Calu3 (cell line): Measurements from ENCODE around the gene GPR82. TPM values are rescaled to one million over a fixed set of nuclear protein-coding genes. Genes with fewer than 3 reads are reported as not detected.

Experiments used
- BruUV-seq: library from RNA; stranded (reverse); fragments of 400-500 nt; replicated peaks from 2 replicates; lab custom pipeline; 2021; lab: Mats Ljungman, UMichigan
- CTCF ChIA-PET: fragments of 300-600 bp; sonication (Branson Sonifier 250); formaldehyde crosslinking; loops from one replicate; lab custom pipeline; 2022; ENCODE audit warnings: antibody characterized with exemption; lab: Charles Lee
- DNase-seq: peaks from one replicate; pipeline ENCODE4 v3.0.0; 2022
- H3K27ac Mint-ChIP-seq: one replicate; pipeline ENCODE4 v1.8.0; 2022; ENCODE audit warnings: mixed read lengths; ENCODE audit not compliant: unreplicated experiment
- H3K27me3 Mint-ChIP-seq: one replicate; pipeline ENCODE4 v1.8.0; 2022; ENCODE audit warnings: mixed read lengths; ENCODE audit not compliant: unreplicated experiment
- H3K36me3 Mint-ChIP-seq: one replicate; pipeline ENCODE4 v1.8.0; 2022; ENCODE audit warnings: mild to moderate bottlenecking, moderate library complexity, mixed read lengths; ENCODE audit not compliant: insufficient read depth, unreplicated experiment
- H3K4me1 Mint-ChIP-seq: one replicate; pipeline ENCODE4 v1.8.0; 2022; ENCODE audit warnings: mild to moderate bottlenecking, low read depth, mixed read lengths; ENCODE audit not compliant: unreplicated experiment
- H3K4me3 Mint-ChIP-seq: one replicate; pipeline ENCODE4 v1.8.0; 2022; ENCODE audit warnings: mild to moderate bottlenecking, low read depth, moderate library complexity, mixed read lengths; ENCODE audit not compliant: unreplicated experiment
- H3K9me3 Mint-ChIP-seq: one replicate; pipeline ENCODE4 v1.8.0; 2022; ENCODE audit warnings: low read depth, mixed read lengths; ENCODE audit not compliant: unreplicated experiment
- intact Hi-C: fragments of 100-400 bp; cut with micrococcal nuclease; formaldehyde crosslinking; loops from one replicate; pipeline ENCODE4 v1.10.0; 2022; ENCODE audit not compliant: unreplicated experiment
- total RNA-seq: library from RNA; stranded (reverse); gene quantifications from 2 replicates; pipeline ENCODE4 v1.2.3, GENCODE V29; 2022
- TF ChIP-seq, protein P1 (sequence below): fragments of 200-600 bp; IDR thresholded peaks from one replicate; pipeline ENCODE4 v1.8.0; 2022; ENCODE audit warnings: antibody characterized with exemption; ENCODE audit not compliant: unreplicated experiment

Gene GPR82
- total RNA-seq, 1 experiment from 2014 or later = not detected

GRCh38 chrX:41689711-41690110 is 34.3 kb upstream of the GPR82 start:
- Mint-ChIP-seq H3K27me3 (no peaks in the 10 kb centered on the region), H3K36me3 (no peaks in the 10 kb centered on the region), H3K9me3 (no peaks in the 10 kb centered on the region), H3K4me3 (no peak overlapping the region), H3K4me1 (no peaks in the 10 kb centered on the region), H3K27ac (no peak overlapping the region)
- BruUV-seq = no TSS peak
- TF ChIP-seq, protein P1, sequence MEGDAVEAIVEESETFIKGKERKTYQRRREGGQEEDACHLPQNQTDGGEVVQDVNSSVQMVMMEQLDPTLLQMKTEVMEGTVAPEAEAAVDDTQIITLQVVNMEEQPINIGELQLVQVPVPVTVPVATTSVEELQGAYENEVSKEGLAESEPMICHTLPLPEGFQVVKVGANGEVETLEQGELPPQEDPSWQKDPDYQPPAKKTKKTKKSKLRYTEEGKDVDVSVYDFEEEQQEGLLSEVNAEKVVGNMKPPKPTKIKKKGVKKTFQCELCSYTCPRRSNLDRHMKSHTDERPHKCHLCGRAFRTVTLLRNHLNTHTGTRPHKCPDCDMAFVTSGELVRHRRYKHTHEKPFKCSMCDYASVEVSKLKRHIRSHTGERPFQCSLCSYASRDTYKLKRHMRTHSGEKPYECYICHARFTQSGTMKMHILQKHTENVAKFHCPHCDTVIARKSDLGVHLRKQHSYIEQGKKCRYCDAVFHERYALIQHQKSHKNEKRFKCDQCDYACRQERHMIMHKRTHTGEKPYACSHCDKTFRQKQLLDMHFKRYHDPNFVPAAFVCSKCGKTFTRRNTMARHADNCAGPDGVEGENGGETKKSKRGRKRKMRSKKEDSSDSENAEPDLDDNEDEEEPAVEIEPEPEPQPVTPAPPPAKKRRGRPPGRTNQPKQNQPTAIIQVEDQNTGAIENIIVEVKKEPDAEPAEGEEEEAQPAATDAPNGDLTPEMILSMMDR = no peak
- intact Hi-C loops = no loop called here
- CTCF ChIA-PET = no interaction called here
- DNase-seq = no peak

DNA sequence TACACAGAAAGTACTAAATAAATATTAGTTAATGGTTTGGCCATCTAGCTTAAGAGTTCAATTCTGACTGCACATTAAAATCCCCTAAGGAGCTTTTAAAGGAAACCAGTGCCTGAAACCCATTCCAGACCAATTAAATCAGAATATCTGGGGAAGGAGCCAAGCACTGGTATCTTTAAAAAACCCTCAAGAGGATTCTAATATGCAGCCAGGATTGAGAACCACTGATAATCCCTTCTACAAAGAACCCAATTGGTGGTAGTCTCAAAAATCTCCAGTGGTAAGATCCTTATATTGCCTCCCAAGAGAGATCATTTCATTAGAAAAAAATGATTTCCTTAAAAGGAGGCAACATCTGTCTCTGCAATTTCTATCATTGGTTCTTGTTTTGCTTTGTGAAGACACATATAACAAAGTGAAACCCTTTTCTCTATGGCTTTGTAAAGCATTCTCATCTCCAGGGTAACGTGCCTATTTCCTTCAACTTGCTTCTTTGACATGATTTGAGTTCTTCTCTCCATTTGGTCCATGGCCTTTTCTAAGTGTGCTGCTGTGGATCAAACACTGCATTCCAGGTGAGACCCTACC is 31.7 kb upstream of the GPR82 start:
- Mint-ChIP-seq H3K4me1 (no peaks in the 10 kb centered on the region), H3K4me3 (no peak overlapping the region), H3K36me3 (no peaks in the 10 kb centered on the region), H3K27ac (no peak overlapping the region), H3K9me3 (no peaks in the 10 kb centered on the region), H3K27me3 (no peaks in the 10 kb centered on the region)
- TF ChIP-seq, protein P1 = no peak
- no peak for DNase-seq
- intact Hi-C loops = no loop called here
- CTCF ChIA-PET = no interaction called here
- BruUV-seq = no TSS peak

GRCh38 chrX:41693024-41693423 is 31.0 kb upstream of the GPR82 start:
- intact Hi-C loops = no loop called here
- no peak overlapping the region for H3K27ac Mint-ChIP-seq
- H3K9me3 Mint-ChIP-seq = no peaks in the 10 kb centered on the region
- H3K27me3 Mint-ChIP-seq = no peaks in the 10 kb centered on the region
- no peaks in the 10 kb centered on the region for H3K36me3 Mint-ChIP-seq
- no TSS peak for BruUV-seq
- H3K4me1 Mint-ChIP-seq = no peaks in the 10 kb centered on the region
- no peak for DNase-seq
- H3K4me3 Mint-ChIP-seq = no peak overlapping the region
- CTCF ChIA-PET = no interaction called here
- TF ChIP-seq, protein P1 = no peak

DNA sequence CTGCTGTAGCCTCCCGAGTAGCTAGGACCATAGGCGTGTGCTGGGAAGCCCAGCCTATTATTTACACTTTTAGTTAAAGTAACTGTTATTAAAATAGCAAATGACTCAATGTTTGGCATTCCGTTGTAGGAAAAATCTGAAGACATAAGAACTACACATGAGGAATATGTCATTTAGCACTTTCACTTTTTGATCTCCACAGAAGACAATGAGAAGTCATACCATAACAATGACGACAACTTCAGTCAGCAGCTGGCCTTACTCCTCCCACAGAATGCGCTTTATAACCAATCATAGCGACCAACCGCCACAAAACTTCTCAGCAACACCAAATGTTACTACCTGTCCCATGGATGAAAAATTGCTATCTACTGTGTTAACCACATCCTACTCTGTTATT is 28.6 kb upstream of the GPR82 start:
- TF ChIP-seq, protein P1 = no peak
- Mint-ChIP-seq H3K4me3 (no peak overlapping the region), H3K4me1 (no peaks in the 10 kb centered on the region), H3K9me3 (no peaks in the 10 kb centered on the region), H3K36me3 (no peaks in the 10 kb centered on the region), H3K27me3 (no peaks in the 10 kb centered on the region), H3K27ac (no peak overlapping the region)
- BruUV-seq = no TSS peak
- intact Hi-C loops = no loop called here
- CTCF ChIA-PET = no interaction called here
- DNase-seq = no peak
